GM19324 (cell line): ENCODE data around the gene CHRNG.

Experiments used
- ATAC-seq: cut with Tn5 transposase; IDR thresholded peaks from one replicate; pipeline ENCODE4 v1.9.1; 2021; ENCODE audit warnings: mild to moderate bottlenecking, moderate library complexity; ENCODE audit not compliant: unreplicated experiment, low FRiP score

Gene CHRNG

GRCh38 chr2:232539298-232540231 lies at the start of gene CHRNG:
Gene CHRNG (plus strand): TSS chr2:232539692. CDS start chr2:232539748, 56 bp downstream.
- ATAC-seq = no peak

- ATAC-seq = no peak
These were observed 49.0 kb upstream of the CHRNG start for GRCh38 chr2:232490221-232491138.

- no peak for ATAC-seq
These were observed 48.2 kb upstream of the CHRNG start for GRCh38 chr2:232491139-232491780.

GRCh38 chr2:232492236-232492848 lies 47.1 kb upstream of the CHRNG start:
- ATAC-seq = no peak

- no peak for ATAC-seq
These were observed 46.4 kb upstream of the CHRNG start for GRCh38 chr2:232492963-232493700.

- ATAC-seq = no peak
These were observed 45.6 kb upstream of the CHRNG start for GRCh38 chr2:232493701-232494474.

- ATAC-seq = no peak
These were observed 45.0 kb upstream of the CHRNG start for GRCh38 chr2:232494542-232494941.

- no peak for ATAC-seq
These were observed 44.2 kb upstream of the CHRNG start for GRCh38 chr2:232495292-232495691.

- no peak for ATAC-seq
These were observed 42.8 kb upstream of the CHRNG start for GRCh38 chr2:232496501-232497270.

- no peak for ATAC-seq
These were observed 42.1 kb upstream of the CHRNG start for GRCh38 chr2:232497348-232497747.

GRCh38 chr2:232498452-232498851 lies 41.0 kb upstream of the CHRNG start:
- ATAC-seq = no peak

- ATAC-seq = no peak
These were observed 38.1 kb upstream of the CHRNG start for GRCh38 chr2:232501331-232501771.

GRCh38 chr2:232501794-232502390 lies 37.6 kb upstream of the CHRNG start:
- ATAC-seq = no peak

- no peak for ATAC-seq
These were observed 37.0 kb upstream of the CHRNG start for GRCh38 chr2:232502511-232502910.

- ATAC-seq = no peak
These were observed 36.3 kb upstream of the CHRNG start for GRCh38 chr2:232502911-232503808.

GRCh38 chr2:232503809-232504323 lies 35.6 kb upstream of the CHRNG start:
- ATAC-seq = no peak
